ENCODE results near the gene GHRH. TPM values are rescaled to one million over a fixed set of nuclear protein-coding genes. Genes with fewer than 3 reads are reported as not detected.

Gene GHRH
- total RNA-seq, 1 donor from 2014 or later: not detected

- DNase-seq (ENCODE audit: low spot score): no peak
- Mint-ChIP-seq H3K4me1 (ENCODE audit: unreplicated experiment) (peaks cover 9% of the 10 kb centered on the region), H3K27me3 (ENCODE audit: unreplicated experiment) (peaks cover 12% of the 10 kb centered on the region), H3K27ac (ENCODE audit: unreplicated experiment) (no peak overlapping the region), H3K4me3 (ENCODE audit: unreplicated experiment) (peak overlapping the region; percentile 42), H3K9me3 (ENCODE audit: unreplicated experiment) (no peaks in the 10 kb centered on the region), H3K36me3 (ENCODE audit: low read depth, unreplicated experiment) (no peaks in the 10 kb centered on the region)
- TF ChIP-seq CTCF (IDR thresholded peaks at IDR 0.05; ENCODE audit: unreplicated experiment): no peak
Observed at GRCh38 chr20:37259865-37260264, 1.7 kb downstream of the GHRH start.

GRCh38 chr20:37259031-37259430 is 2.6 kb downstream of the GHRH start:
- no peak overlapping the region for H3K27ac Mint-ChIP-seq (ENCODE audit: unreplicated experiment)
- H3K4me1 Mint-ChIP-seq (ENCODE audit: unreplicated experiment): peaks cover 9% of the 10 kb centered on the region
- peaks cover 15% of the 10 kb centered on the region for H3K27me3 Mint-ChIP-seq (ENCODE audit: unreplicated experiment)
- H3K9me3 Mint-ChIP-seq (ENCODE audit: unreplicated experiment): no peaks in the 10 kb centered on the region
- no peak for TF ChIP-seq CTCF (IDR thresholded peaks at IDR 0.05; ENCODE audit: unreplicated experiment)
- H3K4me3 Mint-ChIP-seq (ENCODE audit: unreplicated experiment): no peak overlapping the region
- no peaks in the 10 kb centered on the region for H3K36me3 Mint-ChIP-seq (ENCODE audit: low read depth, unreplicated experiment)
- DNase-seq (ENCODE audit: low spot score): no peak

GRCh38 chr20:37257988-37258387 is 3.6 kb downstream of the GHRH start:
- Mint-ChIP-seq H3K9me3 (ENCODE audit: unreplicated experiment) (no peaks in the 10 kb centered on the region), H3K27me3 (ENCODE audit: unreplicated experiment) (peaks cover 15% of the 10 kb centered on the region), H3K4me1 (ENCODE audit: unreplicated experiment) (peaks cover 12% of the 10 kb centered on the region), H3K36me3 (ENCODE audit: low read depth, unreplicated experiment) (no peaks in the 10 kb centered on the region), H3K4me3 (ENCODE audit: unreplicated experiment) (no peak overlapping the region), H3K27ac (ENCODE audit: unreplicated experiment) (peak overlapping the region; percentile 30)
- no peak for DNase-seq (ENCODE audit: low spot score)
- TF ChIP-seq CTCF (IDR thresholded peaks at IDR 0.05; ENCODE audit: unreplicated experiment): no peak

GRCh38 chr20:37257530-37257929 is 4.1 kb downstream of the GHRH start:
- no peak for TF ChIP-seq CTCF (IDR thresholded peaks at IDR 0.05; ENCODE audit: unreplicated experiment)
- Mint-ChIP-seq H3K27me3 (ENCODE audit: unreplicated experiment) (peaks cover 15% of the 10 kb centered on the region), H3K4me3 (ENCODE audit: unreplicated experiment) (no peak overlapping the region), H3K27ac (ENCODE audit: unreplicated experiment) (no peak overlapping the region), H3K4me1 (ENCODE audit: unreplicated experiment) (peaks cover 12% of the 10 kb centered on the region), H3K36me3 (ENCODE audit: low read depth, unreplicated experiment) (no peaks in the 10 kb centered on the region), H3K9me3 (ENCODE audit: unreplicated experiment) (no peaks in the 10 kb centered on the region)
- DNase-seq (ENCODE audit: low spot score): no peak

- H3K9me3 Mint-ChIP-seq (ENCODE audit: unreplicated experiment): no peaks in the 10 kb centered on the region
- no peak overlapping the region for H3K4me3 Mint-ChIP-seq (ENCODE audit: unreplicated experiment)
- DNase-seq (ENCODE audit: low spot score): no peak
- peaks cover 12% of the 10 kb centered on the region for H3K27me3 Mint-ChIP-seq (ENCODE audit: unreplicated experiment)
- H3K36me3 Mint-ChIP-seq (ENCODE audit: low read depth, unreplicated experiment): no peaks in the 10 kb centered on the region
- no peak for TF ChIP-seq CTCF (IDR thresholded peaks at IDR 0.05; ENCODE audit: unreplicated experiment)
- H3K27ac Mint-ChIP-seq (ENCODE audit: unreplicated experiment): no peak overlapping the region
- peaks cover 22% of the 10 kb centered on the region for H3K4me1 Mint-ChIP-seq (ENCODE audit: unreplicated experiment)
Observed at GRCh38 chr20:37256286-37256685, 5.3 kb downstream of the GHRH start.

Data from endothelial cell (in vitro differentiated cells).